Endometrial microvascular endothelial cells (primary cell): ENCODE measurements around the gene PTGIS. TPM values are rescaled to one million over a fixed set of nuclear protein-coding genes. Genes with fewer than 3 reads are reported as not detected.
"Not testable (repeated sequence)": the region's sequence is repeated elsewhere in the genome, so short reads cannot be mapped to it uniquely, and the experiment has no call there.

Experiments used
- in situ Hi-C: cut with HindIII; loops from 2 replicates; pipeline ENCODE4 v1.10.0; 2017; ENCODE audit warnings: low sequenced_read_pairs, low pct_unique_long_range_greater_than_20kb; ENCODE audit errors: inconsistent ontology term
- total RNA-seq: library from RNA; depleted of rRNA; stranded (reverse); fragments of >200 nt; gene quantifications from one replicate; pipeline ENCODE4 v1.2.3, GENCODE V29; 2015; ENCODE audit errors: inconsistent ontology term

PTGIS gene
- total RNA-seq = 1.5 TPM

GRCh38 chr20:49567421-49568277 is at the start of gene PTGIS:
PTGIS (minus strand) TSS chr20:49568137; CDS start chr20:49568116, 21 bp downstream.
- in situ Hi-C loops = no loop called here

GRCh38 chr20:49617394-49617793 is 49.5 kb upstream of the PTGIS start:
- in situ Hi-C loops = not testable (repeated sequence)

GRCh38 chr20:49616154-49617007 is 48.4 kb upstream of the PTGIS start:
- in situ Hi-C loops = no loop called here

GRCh38 chr20:49615401-49616153 is 47.6 kb upstream of the PTGIS start:
- in situ Hi-C loops = no loop called here

- in situ Hi-C loops = not testable (repeated sequence)
Observed at GRCh38 chr20:49615051-49615400, 47.1 kb upstream of the PTGIS start.

GRCh38 chr20:49614338-49615050 is 46.6 kb upstream of the PTGIS start:
- in situ Hi-C loops = no loop called here

- in situ Hi-C loops = no loop called here
Observed at GRCh38 chr20:49612127-49612738, 44.3 kb upstream of the PTGIS start.

- in situ Hi-C loops = not testable (repeated sequence)
Observed at GRCh38 chr20:49611539-49612126, 43.7 kb upstream of the PTGIS start.

- in situ Hi-C loops = no loop called here
Observed at GRCh38 chr20:49610691-49611538, 43.0 kb upstream of the PTGIS start.

GRCh38 chr20:49608752-49609670 is 41.1 kb upstream of the PTGIS start:
- in situ Hi-C loops = no loop called here

- in situ Hi-C loops = no loop called here
Observed at GRCh38 chr20:49607568-49607967, 39.6 kb upstream of the PTGIS start.

GRCh38 chr20:49603209-49603627 is 35.3 kb upstream of the PTGIS start:
- in situ Hi-C loops = no loop called here

GRCh38 chr20:49602345-49603208 is 34.6 kb upstream of the PTGIS start:
- in situ Hi-C loops = no loop called here

GRCh38 chr20:49601153-49601924 is 33.4 kb upstream of the PTGIS start:
- in situ Hi-C loops = no loop called here

GRCh38 chr20:49599746-49600113 is 31.8 kb upstream of the PTGIS start:
- in situ Hi-C loops = no loop called here
